ENCODE measurements around the gene PRDM15. TPM values are rescaled to one million over a fixed set of nuclear protein-coding genes. Genes with fewer than 3 reads are reported as not detected.

Gene PRDM15
- total and polyA plus RNA-seq, 2 donors (not counting 1 experiment from before 2014, with no cell fraction given), result 2.3 to 3.6 TPM

- H2AFZ ChIP-seq (ENCODE audit: low read length), result no peak overlapping the region
- TF ChIP-seq CTCF (conservative IDR thresholded peaks at IDR 0.05 in 1 of 2, IDR thresholded peaks at IDR 0.05 in 1 of 2; ENCODE audit: low read depth in 1 of 2, low read length in 2 of 2), result no peak
- no peak for TF ChIP-seq EZH2 (IDR thresholded peaks at IDR 0.05; ENCODE audit: low read length, missing control alignments)
- no peaks in the 10 kb centered on the region for H3K9me3 ChIP-seq (ENCODE audit: control insufficient read depth, insufficient read depth, low read depth, low read length)
- no peaks in the 10 kb centered on the region for H4K20me1 ChIP-seq (ENCODE audit: control insufficient read depth, extremely low read depth, insufficient read depth, low read length)
- peaks cover 11% of the 10 kb centered on the region for H3K4me1 ChIP-seq (ENCODE audit: control insufficient read depth, extremely low read depth, insufficient read depth, low read length)
- DNase-seq (ENCODE audit: low read depth in 2 of 2), result no peak
- H3K4me3 ChIP-seq (replicated peaks in 1 of 4; ENCODE audit: control extremely low read depth in 1 of 4, insufficient read depth in 1 of 4, low read depth in 3 of 4, low read length in 4 of 4), result no peak overlapping the region
- H3K36me3 ChIP-seq (ENCODE audit: control insufficient read depth, insufficient read depth, low read length), result no peaks in the 10 kb centered on the region
- peak overlapping the region; percentile 38 for H3K4me2 ChIP-seq (ENCODE audit: extremely low read depth, insufficient read depth, low read length)
- H3K9ac ChIP-seq (ENCODE audit: insufficient read depth, low read length), result no peak overlapping the region
- no peaks in the 10 kb centered on the region for H3K27me3 ChIP-seq (ENCODE audit: control insufficient read depth, insufficient read depth, low read length)
- H3K27ac ChIP-seq (ENCODE audit: insufficient read depth, low read length), result peak overlapping the region; percentile 39
- H3K79me2 ChIP-seq (ENCODE audit: control insufficient read depth, insufficient read depth, low read length), result no peaks in the 10 kb centered on the region
These were observed 127.5 kb downstream of the PRDM15 start for GRCh38 chr21:41751611-41752011.

GRCh38 chr21:41750532-41751151, 128.5 kb downstream of the PRDM15 start:
- no peaks in the 10 kb centered on the region for H3K9me3 ChIP-seq (ENCODE audit: control insufficient read depth, insufficient read depth, low read depth, low read length)
- no peak overlapping the region for H3K27ac ChIP-seq (ENCODE audit: insufficient read depth, low read length)
- no peaks in the 10 kb centered on the region for H4K20me1 ChIP-seq (ENCODE audit: control insufficient read depth, extremely low read depth, insufficient read depth, low read length)
- no peak overlapping the region for H3K4me3 ChIP-seq (replicated peaks in 1 of 4; ENCODE audit: control extremely low read depth in 1 of 4, insufficient read depth in 1 of 4, low read depth in 3 of 4, low read length in 4 of 4)
- peak overlapping the region; percentile 11 for H3K4me2 ChIP-seq (ENCODE audit: extremely low read depth, insufficient read depth, low read length)
- no peak overlapping the region for H3K9ac ChIP-seq (ENCODE audit: insufficient read depth, low read length)
- DNase-seq (ENCODE audit: low read depth in 2 of 2), result no peak
- H3K4me1 ChIP-seq (ENCODE audit: control insufficient read depth, extremely low read depth, insufficient read depth, low read length), result peaks cover 11% of the 10 kb centered on the region
- no peaks in the 10 kb centered on the region for H3K36me3 ChIP-seq (ENCODE audit: control insufficient read depth, insufficient read depth, low read length)
- H2AFZ ChIP-seq (ENCODE audit: low read length), result no peak overlapping the region
- H3K27me3 ChIP-seq (ENCODE audit: control insufficient read depth, insufficient read depth, low read length), result no peaks in the 10 kb centered on the region
- no peaks in the 10 kb centered on the region for H3K79me2 ChIP-seq (ENCODE audit: control insufficient read depth, insufficient read depth, low read length)
- TF ChIP-seq EZH2 (IDR thresholded peaks at IDR 0.05; ENCODE audit: low read length, missing control alignments) (no peak), CTCF (conservative IDR thresholded peaks at IDR 0.05 in 1 of 2, IDR thresholded peaks at IDR 0.05 in 1 of 2; ENCODE audit: low read depth in 1 of 2, low read length in 2 of 2) (no peak)

GRCh38 chr21:41750051-41750450, 129.1 kb downstream of the PRDM15 start:
- Histone ChIP-seq H3K27me3 (ENCODE audit: control insufficient read depth, insufficient read depth, low read length) (no peaks in the 10 kb centered on the region), H3K4me2 (ENCODE audit: extremely low read depth, insufficient read depth, low read length) (peak overlapping the region; percentile 11), H3K4me1 (ENCODE audit: control insufficient read depth, extremely low read depth, insufficient read depth, low read length) (peaks cover 11% of the 10 kb centered on the region), H4K20me1 (ENCODE audit: control insufficient read depth, extremely low read depth, insufficient read depth, low read length) (no peaks in the 10 kb centered on the region), H3K9ac (ENCODE audit: insufficient read depth, low read length) (no peak overlapping the region), H3K9me3 (ENCODE audit: control insufficient read depth, insufficient read depth, low read depth, low read length) (no peaks in the 10 kb centered on the region), H3K27ac (ENCODE audit: insufficient read depth, low read length) (no peak overlapping the region), H3K79me2 (ENCODE audit: control insufficient read depth, insufficient read depth, low read length) (no peaks in the 10 kb centered on the region), H3K36me3 (ENCODE audit: control insufficient read depth, insufficient read depth, low read length) (no peaks in the 10 kb centered on the region), H2AFZ (ENCODE audit: low read length) (no peak overlapping the region), H3K4me3 (replicated peaks in 1 of 4; ENCODE audit: control extremely low read depth in 1 of 4, insufficient read depth in 1 of 4, low read depth in 3 of 4, low read length in 4 of 4) (no peak overlapping the region)
- TF ChIP-seq EZH2 (IDR thresholded peaks at IDR 0.05; ENCODE audit: low read length, missing control alignments) (no peak), CTCF (conservative IDR thresholded peaks at IDR 0.05 in 1 of 2, IDR thresholded peaks at IDR 0.05 in 1 of 2; ENCODE audit: low read depth in 1 of 2, low read length in 2 of 2) (no peak)
- no peak for DNase-seq (ENCODE audit: low read depth in 2 of 2)

Data from fibroblast of lung (primary cell).